SK-N-SH (cell line): ENCODE data around the gene ATP6V1G2.

ENCODE experiments used
- CTCF ChIP-seq: fragments of 200-600 bp; sonication (generic); IDR thresholded peaks from 2 replicates; pipeline ENCODE4 v1.6.1; 2017; ENCODE audit warnings: antibody characterized with exemption, mild to moderate bottlenecking, moderate library complexity
- EP300 ChIP-seq, 2 experiments: IDR thresholded peaks; 2 replicates each; pipeline versions ENCODE4 v1.4.0 to v1.6.1; 2012; ENCODE audit warnings: borderline replicate concordance in 1 of 2, low read depth in 1 of 2, low read length in 1 of 2
- EZH2phosphoT487 ChIP-seq: fragments of 200-600 bp; sonication (generic); IDR thresholded peaks from 2 replicates; pipeline ENCODE4 v1.6.1; 2017; ENCODE audit warnings: low read depth, mixed run types, mild to moderate bottlenecking, antibody characterized with exemption, moderate library complexity, borderline replicate concordance
- GATA2 ChIP-seq: sonication (generic); formaldehyde crosslinking; IDR thresholded peaks from 2 replicates; pipeline ENCODE4 v1.5.0; 2020; ENCODE audit warnings: mild to moderate bottlenecking, missing genetic modification reagents
- MAX ChIP-seq: IDR thresholded peaks from 2 replicates; pipeline ENCODE4 v1.4.0; 2012; ENCODE audit warnings: low read depth
- MXI1 ChIP-seq: IDR thresholded peaks from 2 replicates; pipeline ENCODE4 v1.6.1; 2012; ENCODE audit warnings: mild to moderate bottlenecking, low read depth, low read length, improper control_type of control experiment
- POLR2AphosphoS5 ChIP-seq: IDR thresholded peaks from 2 replicates; pipeline ENCODE4 v1.6.1; 2012; ENCODE audit warnings: low read depth, low read length
- RAD21 ChIP-seq: IDR thresholded peaks from 2 replicates; pipeline ENCODE4 v1.6.1; 2012; ENCODE audit warnings: mild to moderate bottlenecking, low read length
- RFX5 ChIP-seq: IDR thresholded peaks from 2 replicates; pipeline ENCODE4 v1.6.1; 2012; ENCODE audit warnings: mild to moderate bottlenecking, improper control_type of control experiment, low read length
- RXRA ChIP-seq: IDR thresholded peaks from 2 replicates; pipeline ENCODE4 v1.4.0; 2012; ENCODE audit warnings: low read depth, mild to moderate bottlenecking, borderline replicate concordance
- TAF1 ChIP-seq: IDR thresholded peaks from 2 replicates; pipeline ENCODE4 v1.6.1; 2012; ENCODE audit warnings: low read depth, mild to moderate bottlenecking, low read length, moderate library complexity, borderline replicate concordance
- USF2 ChIP-seq: fragments of 150-350 bp; IDR thresholded peaks from 2 replicates; pipeline ENCODE4 v1.6.1; 2017; ENCODE audit warnings: antibody characterized with exemption, low read length, low read depth, borderline replicate concordance

GRCh38 chr6:31572041-31572911 lies 25.9 kb upstream of the ATP6V1G2 start, which contains the start of gene LTA:
- no peak for TF ChIP-seq EZH2phosphoT487
- TF ChIP-seq CTCF = no peak
- TF ChIP-seq MAX = no peak
- TF ChIP-seq USF2 = no peak
- TF ChIP-seq POLR2AphosphoS5 = no peak
- TF ChIP-seq EP300 (IDR thresholded peaks at IDR 0.05; ENCODE audit: borderline replicate concordance in 1 of 2, low read depth in 1 of 2, low read length in 1 of 2) = no peak
- no peak for TF ChIP-seq MXI1
- TF ChIP-seq TAF1 = no peak
- no peak for TF ChIP-seq RAD21
- TF ChIP-seq RXRA = no peak
- TF ChIP-seq GATA2 (CRISPR knock-in tag) = no peak
- TF ChIP-seq RFX5 = no peak
